ENCODE results near the gene HOXA10.

HOXA10 gene

GRCh38 chr7:27209933-27210440, 35.9 kb upstream of the HOXA10 start:
- H3K4me2 ChIP-seq (ENCODE audit: low read length) = no peak overlapping the region
- H2AFZ ChIP-seq (ENCODE audit: low read depth, low read length) = no peak overlapping the region
- H3K27me3 ChIP-seq (ENCODE audit: low read depth, low read length) = no peaks in the 10 kb centered on the region
- no peaks in the 10 kb centered on the region for H3K36me3 ChIP-seq (replicated peaks; ENCODE audit: low read depth, low read length)
- no peak overlapping the region for H3K27ac ChIP-seq (ENCODE audit: low read length)
- H3K9ac ChIP-seq (ENCODE audit: low read length) = no peak overlapping the region
- no peak overlapping the region for H3K4me3 ChIP-seq (ENCODE audit: low read length)
- no peaks in the 10 kb centered on the region for H3K79me2 ChIP-seq (ENCODE audit: low read length)
- H3K4me1 ChIP-seq (ENCODE audit: low read length) = no peaks in the 10 kb centered on the region
- H3K9me3 ChIP-seq (ENCODE audit: insufficient read depth, low read length) = no peaks in the 10 kb centered on the region
- TF ChIP-seq CTCF (IDR thresholded peaks at IDR 0.05; ENCODE audit: low read depth, low read length) (no peak), EZH2phosphoT487 (IDR thresholded peaks at IDR 0.05; ENCODE audit: low read depth) (no peak)
- no peaks in the 10 kb centered on the region for H4K20me1 ChIP-seq (ENCODE audit: insufficient read depth, low read length)

GRCh38 chr7:27208998-27209397, 34.9 kb upstream of the HOXA10 start:
- Histone ChIP-seq H3K9me3 (ENCODE audit: insufficient read depth, low read length) (no peaks in the 10 kb centered on the region), H3K36me3 (replicated peaks; ENCODE audit: low read depth, low read length) (no peaks in the 10 kb centered on the region), H3K79me2 (ENCODE audit: low read length) (no peaks in the 10 kb centered on the region), H2AFZ (ENCODE audit: low read depth, low read length) (no peak overlapping the region), H3K9ac (ENCODE audit: low read length) (no peak overlapping the region), H3K4me3 (ENCODE audit: low read length) (no peak overlapping the region), H4K20me1 (ENCODE audit: insufficient read depth, low read length) (no peaks in the 10 kb centered on the region), H3K4me1 (ENCODE audit: low read length) (no peaks in the 10 kb centered on the region), H3K27ac (ENCODE audit: low read length) (no peak overlapping the region), H3K4me2 (ENCODE audit: low read length) (no peak overlapping the region), H3K27me3 (ENCODE audit: low read depth, low read length) (no peaks in the 10 kb centered on the region)
- no peak for TF ChIP-seq EZH2phosphoT487 (IDR thresholded peaks at IDR 0.05; ENCODE audit: low read depth)

- Histone ChIP-seq H3K4me3 (ENCODE audit: low read length) (no peak overlapping the region), H4K20me1 (ENCODE audit: insufficient read depth, low read length) (no peaks in the 10 kb centered on the region)
- no peak for TF ChIP-seq EZH2phosphoT487 (IDR thresholded peaks at IDR 0.05; ENCODE audit: low read depth)
- TF ChIP-seq CTCF (IDR thresholded peaks at IDR 0.05; ENCODE audit: low read depth, low read length) = no peak
Observed at GRCh38 chr7:27207348-27207985, 33.3 kb upstream of the HOXA10 start.

GRCh38 chr7:27205325-27206280, 31.5 kb upstream of the HOXA10 start:
- Histone ChIP-seq H3K27me3 (ENCODE audit: low read depth, low read length) (no peaks in the 10 kb centered on the region), H3K27ac (ENCODE audit: low read length) (no peak overlapping the region)

More at GRCh38 chr7:27207348-27207985, 33.3 kb upstream of the HOXA10 start:
- Histone ChIP-seq H3K9me3 (ENCODE audit: insufficient read depth, low read length) (no peaks in the 10 kb centered on the region), H3K9ac (ENCODE audit: low read length) (no peak overlapping the region), H3K27me3 (ENCODE audit: low read depth, low read length) (no peaks in the 10 kb centered on the region), H3K4me1 (ENCODE audit: low read length) (no peaks in the 10 kb centered on the region), H3K36me3 (replicated peaks; ENCODE audit: low read depth, low read length) (no peaks in the 10 kb centered on the region), H3K4me2 (ENCODE audit: low read length) (no peak overlapping the region), H2AFZ (ENCODE audit: low read depth, low read length) (no peak overlapping the region), H3K27ac (ENCODE audit: low read length) (no peak overlapping the region), H3K79me2 (ENCODE audit: low read length) (no peaks in the 10 kb centered on the region)

More at GRCh38 chr7:27205325-27206280, 31.5 kb upstream of the HOXA10 start:
- peaks cover 14% of the 10 kb centered on the region for H3K4me1 ChIP-seq (ENCODE audit: low read length)
- no peak overlapping the region for H3K4me3 ChIP-seq (ENCODE audit: low read length)
- no peaks in the 10 kb centered on the region for H3K9me3 ChIP-seq (ENCODE audit: insufficient read depth, low read length)
- no peaks in the 10 kb centered on the region for H4K20me1 ChIP-seq (ENCODE audit: insufficient read depth, low read length)
- H3K9ac ChIP-seq (ENCODE audit: low read length) = no peak overlapping the region
- no peak overlapping the region for H3K4me2 ChIP-seq (ENCODE audit: low read length)
- H3K79me2 ChIP-seq (ENCODE audit: low read length) = no peaks in the 10 kb centered on the region
- TF ChIP-seq CTCF (IDR thresholded peaks at IDR 0.05; ENCODE audit: low read depth, low read length) = no peak
- no peak for TF ChIP-seq EZH2phosphoT487 (IDR thresholded peaks at IDR 0.05; ENCODE audit: low read depth)
- no peak overlapping the region for H2AFZ ChIP-seq (ENCODE audit: low read depth, low read length)
- H3K36me3 ChIP-seq (replicated peaks; ENCODE audit: low read depth, low read length) = no peaks in the 10 kb centered on the region
